Prostate gland (tissue), 2 donors: Measurements from ENCODE around the gene LGR4.

Source experiments
- CTCF ChIP-seq, 4 experiments: fragments of 200-600 bp in 2 of 4; fragments of 450-650 bp in 2 of 4; sonication (generic) in 2 of 4; IDR thresholded peaks; 1 replicate in 3 of 4; 2 replicates in 1 of 4; pipeline ENCODE4 v1.5.1; 2016 to 2019; ENCODE audit warnings: antibody characterized with exemption in 4 of 4, mild to moderate bottlenecking in 2 of 4, moderate library complexity in 2 of 4
- POLR2A ChIP-seq: fragments of 450-650 bp; IDR thresholded peaks from one replicate; pipeline ENCODE4 v1.6.1; 2016; ENCODE audit warnings: antibody characterized with exemption, mild to moderate bottlenecking

GRCh38 chr11:27470826-27471588 lies 1.6 kb downstream of the LGR4 start:
- TF ChIP-seq CTCF (IDR thresholded peaks at IDR 0.05) (no peak), POLR2A (no peak)
